Epithelial cell of proximal tubule (primary cell): ENCODE results near the gene NCF4. TPM values are rescaled to one million over a fixed set of nuclear protein-coding genes. Genes with fewer than 3 reads are reported as not detected.

Source experiments
- DNase-seq: peaks from one replicate; pipeline ENCODE4 v3.0.0-alpha.2; 2011; ENCODE audit warnings: low read depth
- H3K4me3 ChIP-seq: 2 replicates; pipeline ENCODE4 v1.5.1; 2011; ENCODE audit warnings: low read depth, mild to moderate bottlenecking, low read length
- total RNA-seq: library from RNA; depleted of rRNA; stranded (reverse); fragments of >200 nt; gene quantifications from 2 replicates; pipeline ENCODE4 v1.2.3, GENCODE V29; 2015
- TF ChIP-seq, protein P1 (sequence below): conservative IDR thresholded peaks from 2 replicates; pipeline ENCODE4 v1.5.1; 2012; ENCODE audit warnings: low read depth, mild to moderate bottlenecking, low read length

The NCF4 gene
- total RNA-seq, 1 donor from 2014 or later = not detected

DNA sequence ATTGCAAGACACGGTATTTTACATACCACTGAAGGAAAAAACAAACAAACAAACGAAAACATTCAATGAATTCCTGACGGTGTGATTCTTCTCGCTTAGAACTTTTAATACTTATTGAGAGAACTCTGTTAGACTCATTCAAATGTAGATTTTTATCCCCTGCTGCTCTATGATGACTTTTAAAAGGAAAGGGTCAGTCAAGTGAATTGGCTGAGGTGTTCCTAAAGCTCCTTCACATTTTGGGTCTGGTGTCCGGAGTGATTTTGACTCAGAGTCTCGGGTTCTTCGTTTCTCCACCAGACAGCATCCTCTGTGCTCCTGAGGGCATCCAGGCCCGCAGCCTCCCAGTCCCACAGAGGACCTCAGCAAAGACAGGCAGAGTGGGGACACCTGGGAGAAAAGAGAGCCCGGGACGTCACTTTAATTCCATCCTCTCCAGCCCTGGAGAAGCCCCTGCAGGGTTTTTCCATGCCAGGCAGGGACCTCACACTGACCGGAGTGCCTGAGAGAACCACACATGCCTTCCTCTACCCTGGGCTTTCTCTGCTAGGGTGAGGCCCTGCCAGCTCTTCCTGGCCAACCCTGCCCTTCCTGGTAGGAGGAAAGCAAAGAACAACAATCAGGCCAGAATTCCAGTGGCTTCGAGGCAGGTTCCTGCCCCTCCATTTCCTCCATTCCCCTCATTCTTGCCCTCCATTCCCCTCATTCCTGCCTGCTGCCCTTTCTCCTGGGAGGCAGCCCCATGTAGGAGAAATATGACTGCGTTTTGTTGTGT is 51.3 kb downstream of the NCF4 start:
- TF ChIP-seq, protein P1, sequence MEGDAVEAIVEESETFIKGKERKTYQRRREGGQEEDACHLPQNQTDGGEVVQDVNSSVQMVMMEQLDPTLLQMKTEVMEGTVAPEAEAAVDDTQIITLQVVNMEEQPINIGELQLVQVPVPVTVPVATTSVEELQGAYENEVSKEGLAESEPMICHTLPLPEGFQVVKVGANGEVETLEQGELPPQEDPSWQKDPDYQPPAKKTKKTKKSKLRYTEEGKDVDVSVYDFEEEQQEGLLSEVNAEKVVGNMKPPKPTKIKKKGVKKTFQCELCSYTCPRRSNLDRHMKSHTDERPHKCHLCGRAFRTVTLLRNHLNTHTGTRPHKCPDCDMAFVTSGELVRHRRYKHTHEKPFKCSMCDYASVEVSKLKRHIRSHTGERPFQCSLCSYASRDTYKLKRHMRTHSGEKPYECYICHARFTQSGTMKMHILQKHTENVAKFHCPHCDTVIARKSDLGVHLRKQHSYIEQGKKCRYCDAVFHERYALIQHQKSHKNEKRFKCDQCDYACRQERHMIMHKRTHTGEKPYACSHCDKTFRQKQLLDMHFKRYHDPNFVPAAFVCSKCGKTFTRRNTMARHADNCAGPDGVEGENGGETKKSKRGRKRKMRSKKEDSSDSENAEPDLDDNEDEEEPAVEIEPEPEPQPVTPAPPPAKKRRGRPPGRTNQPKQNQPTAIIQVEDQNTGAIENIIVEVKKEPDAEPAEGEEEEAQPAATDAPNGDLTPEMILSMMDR = no peak
- no peak for DNase-seq
- H3K4me3 ChIP-seq = no peak overlapping the region

DNA sequence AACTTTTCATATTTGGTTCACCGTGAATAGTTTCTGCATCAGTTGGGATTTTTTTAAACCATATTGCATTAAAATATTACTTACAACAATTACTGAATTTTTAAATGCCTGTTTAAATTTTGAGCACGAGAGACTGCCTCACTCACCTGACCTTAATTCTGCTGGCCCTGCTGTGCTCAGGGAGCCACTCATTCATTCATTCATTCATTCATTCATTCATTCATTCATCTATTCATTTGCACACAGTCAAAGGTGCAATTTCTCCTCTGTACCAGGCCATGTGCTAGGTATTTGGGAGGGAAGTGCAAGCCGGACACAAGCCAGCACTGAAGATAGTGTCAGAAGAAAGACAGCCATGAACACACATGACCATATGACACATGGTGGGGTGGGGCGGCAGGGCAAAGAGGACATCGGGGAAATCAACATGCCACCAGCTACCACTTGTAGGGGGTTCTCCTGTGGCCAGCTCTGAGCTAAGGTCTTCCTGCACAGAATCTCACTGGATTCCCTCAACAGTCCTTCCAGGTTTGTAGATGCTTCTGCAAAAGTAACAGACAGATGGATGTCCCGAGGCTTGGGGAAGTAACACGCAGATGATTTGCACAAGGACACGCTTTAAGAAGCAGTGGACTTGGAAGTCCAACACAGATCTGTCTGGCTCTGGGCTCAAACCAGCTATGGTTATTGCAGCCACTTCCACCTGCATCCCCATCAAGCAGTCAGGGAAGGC is 52.1 kb downstream of the NCF4 start:
- TF ChIP-seq, protein P1 = no peak
- no peak for DNase-seq
- H3K4me3 ChIP-seq = no peak overlapping the region

DNA sequence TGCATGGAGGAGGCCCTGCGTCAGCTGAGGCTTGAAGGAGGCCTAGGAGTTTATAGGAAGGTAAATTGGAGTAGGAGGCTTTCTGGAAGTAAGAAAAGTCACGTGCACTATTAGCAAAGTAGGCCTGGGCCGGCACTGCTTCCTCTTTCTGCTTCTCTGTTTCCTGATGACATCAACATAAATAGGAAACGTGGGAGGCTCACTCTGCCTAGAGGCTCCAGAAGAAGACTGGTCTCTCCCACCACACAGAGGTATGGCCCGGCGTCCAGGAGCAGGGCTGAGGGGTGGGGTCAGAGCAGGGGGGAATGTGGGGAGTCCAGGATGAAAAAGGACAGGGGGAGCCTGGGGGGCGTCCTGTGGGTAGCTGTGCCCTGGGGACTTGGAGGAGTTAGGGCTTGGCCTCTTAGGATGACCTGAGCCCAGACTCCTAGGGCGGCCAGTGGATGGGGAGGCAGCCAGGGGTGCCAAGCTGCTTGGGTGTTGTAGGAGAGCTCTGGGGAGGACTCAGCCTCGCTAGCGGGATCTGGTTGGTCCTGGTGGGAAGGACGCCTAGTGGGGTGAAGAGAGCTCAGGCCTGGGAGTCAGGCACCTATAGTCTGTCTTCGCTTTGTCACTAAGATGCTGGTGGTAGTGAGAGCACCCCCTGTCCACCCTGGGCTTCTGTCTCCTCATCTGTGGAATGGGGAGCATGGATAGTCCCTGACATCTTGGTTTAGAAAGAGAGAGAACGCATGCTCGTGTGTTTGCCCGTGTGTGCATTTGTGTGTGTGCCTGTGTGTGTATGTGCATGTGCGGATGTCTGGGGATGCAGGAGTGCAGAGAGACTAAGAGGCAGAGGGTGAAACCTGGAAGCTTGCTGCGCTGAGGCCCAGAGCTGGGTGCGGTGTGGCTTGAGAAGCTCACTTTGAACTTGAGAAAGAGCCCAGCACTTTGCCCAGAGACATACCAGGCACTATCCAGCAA is 52.9 kb downstream of the NCF4 start, which contains the start of gene CSF2RB:
Gene CSF2RB (plus strand): TSS at position 202 of the 963 bp plus-strand sequence. CDS start 8,580 bp downstream, outside the sequence.
- TF ChIP-seq, protein P1 = no peak
- no peak within 1 kb of the TSS for H3K4me3 ChIP-seq
- DNase-seq = no peak

DNA sequence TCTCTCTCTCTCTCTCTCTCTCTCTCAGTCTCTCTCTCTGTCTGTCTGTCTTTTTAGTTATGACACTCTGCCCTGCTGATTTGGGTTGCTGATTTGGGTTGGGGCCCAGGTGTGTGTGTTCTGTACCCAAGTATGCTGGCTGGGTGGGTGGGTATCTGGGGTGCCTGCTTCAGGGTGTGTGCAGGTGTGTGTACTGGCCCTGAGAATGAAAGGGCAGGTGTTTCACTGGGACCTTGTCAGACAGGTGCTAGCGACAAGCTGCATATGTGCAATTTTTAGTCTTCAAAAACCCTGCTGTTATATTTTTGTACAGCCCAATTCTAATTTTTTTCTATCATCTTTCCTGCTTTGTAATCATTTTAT is 53.6 kb downstream of the NCF4 start:
- DNase-seq = no peak
- TF ChIP-seq, protein P1 = no peak
- no peak overlapping the region for H3K4me3 ChIP-seq

DNA sequence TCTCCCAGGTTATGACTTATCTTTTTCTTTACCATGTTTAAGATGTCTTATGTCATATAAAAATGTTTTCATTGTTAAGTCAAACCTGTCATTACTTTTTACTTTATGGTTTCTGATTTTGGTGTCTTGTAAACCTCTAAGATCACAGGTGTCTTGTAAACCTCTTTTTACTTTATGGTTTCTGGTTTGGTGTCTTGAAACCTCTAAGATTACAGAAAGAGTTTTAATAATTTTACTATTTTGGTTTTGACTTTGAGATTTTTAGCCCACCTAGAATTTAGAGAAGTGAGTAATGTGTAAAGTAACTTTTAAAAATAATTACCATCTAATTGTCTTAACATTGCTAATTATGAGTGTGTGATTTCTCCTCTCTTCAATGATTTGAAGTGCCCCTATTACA is 55.2 kb downstream of the NCF4 start:
- DNase-seq = no peak
- H3K4me3 ChIP-seq = no peak overlapping the region
- TF ChIP-seq, protein P1 = no peak

DNA sequence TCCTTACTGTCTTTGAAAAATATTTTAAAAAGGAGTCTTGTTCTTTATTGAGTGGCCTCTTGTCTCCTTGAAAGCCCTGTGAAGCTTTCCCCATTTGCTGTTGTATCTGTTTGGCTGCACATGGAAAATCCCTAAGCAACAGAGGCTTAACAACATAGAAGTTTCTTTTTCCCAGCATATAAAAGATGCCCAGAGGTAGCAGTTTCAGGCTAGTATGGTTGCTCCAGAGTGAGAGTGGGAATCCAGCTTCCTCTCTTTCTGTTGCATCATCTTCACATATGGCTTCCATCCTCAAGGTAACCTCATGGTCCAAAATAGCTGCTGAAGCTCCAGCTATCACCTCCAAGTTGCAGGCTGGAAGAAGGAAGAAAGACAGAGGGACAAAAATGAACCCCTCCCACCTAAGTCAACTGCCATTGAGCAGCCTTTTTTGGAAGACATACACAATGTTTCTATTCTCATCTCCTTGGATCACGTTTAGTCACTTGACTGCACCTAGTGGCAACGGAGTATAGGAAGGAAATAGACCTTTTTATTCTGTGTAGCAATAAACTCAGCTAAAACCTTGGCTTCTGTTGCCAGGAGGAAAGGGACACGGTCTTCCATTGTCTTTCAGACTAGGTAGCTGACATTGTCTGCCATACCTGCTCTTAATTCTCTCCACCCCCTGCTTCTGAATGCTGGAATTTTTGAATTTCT is 57.9 kb downstream of the NCF4 start:
- TF ChIP-seq, protein P1 = no peak
- DNase-seq = no peak
- H3K4me3 ChIP-seq = no peak overlapping the region
